HEK293 (cell line): ENCODE data around the gene TDRD3.

Experiments used
- CTCF ChIA-PET: fragments of 350-600 bp; formaldehyde crosslinking; extraction: SDS; loops from one replicate; lab custom pipeline; 2021; ENCODE audit warnings: antibody characterized with exemption; lab: Yijun Ruan, JAX
- POLR2A ChIA-PET: fragments of 300-600 bp; formaldehyde crosslinking; extraction: SDS; loops from one replicate; lab custom pipeline; 2020; ENCODE audit warnings: antibody characterized with exemption, inconsistent platforms; lab: Yijun Ruan, JAX
- H3K27ac ChIP-seq: fragments of 200-500 bp; sonication (Bioruptor generic); 2 replicates; pipeline ENCODE4 v1.5.1; 2014; ENCODE audit warnings: low read depth, low read length, control low read depth, inconsistent platforms; ENCODE audit errors: extremely low read depth
- H3K36me3 ChIP-seq, 2 experiments: fragments of 200-500 bp in 1 of 2; sonication (Bioruptor generic) in 1 of 2; 1 replicate in 1 of 2; 2 replicates in 1 of 2; pipeline ENCODE4 v1.5.1; 2014 to 2017; ENCODE audit warnings: inconsistent platforms in 2 of 2, low read length in 2 of 2; ENCODE audit not compliant: control insufficient read depth in 2 of 2, insufficient read depth in 1 of 2
- H3K4me1 ChIP-seq: fragments of 200-500 bp; sonication (Bioruptor generic); 2 replicates; pipeline ENCODE4 v1.5.1; 2014; ENCODE audit warnings: mild to moderate bottlenecking, low read length, inconsistent platforms; ENCODE audit not compliant: control insufficient read depth, insufficient read depth
- H3K4me3 ChIP-seq: 2 replicates; pipeline ENCODE4 v1.5.1; 2011; ENCODE audit warnings: low read depth, mild to moderate bottlenecking, control low read depth, low read length, moderate library complexity
- H3K9me3 ChIP-seq: fragments of 200-500 bp; sonication (Bioruptor generic); 2 replicates; pipeline ENCODE4 v1.5.1; 2014; ENCODE audit warnings: low read depth, low read length, inconsistent platforms; ENCODE audit not compliant: control insufficient read depth, insufficient read depth
- BCL11B ChIP-seq: fragments of 450-650 bp; formaldehyde crosslinking; IDR thresholded peaks from 2 replicates; pipeline ENCODE4 v1.5.1; 2016; ENCODE audit warnings: low read depth, missing biosample characterization, missing genetic modification characterization
- KLF9 ChIP-seq: fragments of 450-650 bp; formaldehyde crosslinking; IDR thresholded peaks from 2 replicates; pipeline ENCODE4 v1.5.1; 2016; ENCODE audit warnings: missing biosample characterization, missing genetic modification characterization, low read depth
- RBAK ChIP-seq: fragments of 450-650 bp; formaldehyde crosslinking; IDR thresholded peaks from 2 replicates; pipeline ENCODE4 v1.5.1; 2016; ENCODE audit warnings: missing biosample characterization, missing genetic modification characterization
- SP7 ChIP-seq: fragments of 450-650 bp; formaldehyde crosslinking; IDR thresholded peaks from 2 replicates; pipeline ENCODE4 v1.5.1; 2016; ENCODE audit warnings: missing biosample characterization, missing genetic modification characterization
- ZBTB17 ChIP-seq: fragments of 450-650 bp; formaldehyde crosslinking; IDR thresholded peaks from 2 replicates; pipeline ENCODE4 v1.5.1; 2016; ENCODE audit warnings: missing biosample characterization, missing genetic modification characterization
- ZBTB7A ChIP-seq: fragments of 450-650 bp; formaldehyde crosslinking; IDR thresholded peaks from 2 replicates; pipeline ENCODE4 v1.5.1; 2016; ENCODE audit warnings: low read depth, missing biosample characterization, missing genetic modification characterization
- ZFP41 ChIP-seq: fragments of 450-650 bp; formaldehyde crosslinking; IDR thresholded peaks from 2 replicates; pipeline ENCODE4 v1.5.1; 2016; ENCODE audit warnings: missing biosample characterization, missing genetic modification characterization, borderline replicate concordance
- ZNF121 ChIP-seq: fragments of 450-650 bp; formaldehyde crosslinking; IDR thresholded peaks from 2 replicates; pipeline ENCODE4 v1.5.1; 2016; ENCODE audit warnings: missing biosample characterization, missing genetic modification characterization
- ZNF140 ChIP-seq: fragments of 450-650 bp; formaldehyde crosslinking; IDR thresholded peaks from 2 replicates; pipeline ENCODE4 v1.5.1; 2016; ENCODE audit warnings: missing biosample characterization, missing genetic modification characterization
- ZNF146 ChIP-seq: fragments of 450-650 bp; formaldehyde crosslinking; IDR thresholded peaks from 2 replicates; pipeline ENCODE4 v1.5.1; 2016; ENCODE audit warnings: missing biosample characterization, missing genetic modification characterization
- ZNF174 ChIP-seq: fragments of 450-650 bp; formaldehyde crosslinking; IDR thresholded peaks from 2 replicates; pipeline ENCODE4 v1.5.0; 2017; ENCODE audit warnings: missing biosample characterization, mild to moderate bottlenecking, missing genetic modification characterization
- ZNF239 ChIP-seq: fragments of 450-650 bp; formaldehyde crosslinking; IDR thresholded peaks from 2 replicates; pipeline ENCODE4 v1.5.1; 2016; ENCODE audit warnings: missing biosample characterization, missing genetic modification characterization
- ZNF292 ChIP-seq: fragments of 450-650 bp; formaldehyde crosslinking; IDR thresholded peaks from 2 replicates; pipeline ENCODE4 v1.5.1; 2016; ENCODE audit warnings: low read depth, missing biosample characterization, missing genetic modification characterization, borderline replicate concordance
- ZNF366 ChIP-seq: fragments of 450-650 bp; formaldehyde crosslinking; conservative IDR thresholded peaks from 2 replicates; pipeline ENCODE4 v1.5.1; 2016; ENCODE audit warnings: missing biosample characterization, missing genetic modification characterization
- ZNF37A ChIP-seq: fragments of 450-650 bp; IDR thresholded peaks from 2 replicates; pipeline ENCODE4 v1.5.1; 2018; ENCODE audit warnings: missing biosample characterization, missing genetic modification characterization
- ZNF549 ChIP-seq: fragments of 450-650 bp; IDR thresholded peaks from 2 replicates; pipeline ENCODE4 v1.5.1; 2018; ENCODE audit warnings: missing biosample characterization, missing genetic modification characterization, mild to moderate bottlenecking, inconsistent platforms, moderate library complexity
- ZNF626 ChIP-seq: fragments of 450-650 bp; sonication (Bioruptor Pico); formaldehyde crosslinking; IDR thresholded peaks from 2 replicates; pipeline ENCODE4 v1.5.1; 2018; ENCODE audit warnings: missing biosample characterization, missing genetic modification characterization, inconsistent platforms
- ZNF645 ChIP-seq: fragments of 450-650 bp; formaldehyde crosslinking; IDR thresholded peaks from 2 replicates; pipeline ENCODE4; 2016; ENCODE audit warnings: missing biosample characterization, missing genetic modification characterization
- ZNF747 ChIP-seq: fragments of 450-650 bp; formaldehyde crosslinking; IDR thresholded peaks from 2 replicates; pipeline ENCODE4 v1.5.1; 2016; ENCODE audit warnings: missing biosample characterization, missing genetic modification characterization
- TF ChIP-seq, protein P1 (sequence below): fragments of 450-650 bp; formaldehyde crosslinking; IDR thresholded peaks from 2 replicates; pipeline ENCODE4 v1.5.1; 2017; ENCODE audit warnings: missing biosample characterization, missing genetic modification characterization
- TF ChIP-seq, protein P2 (sequence below): fragments of 450-650 bp; formaldehyde crosslinking; IDR thresholded peaks from 2 replicates; pipeline ENCODE4 v1.5.1; 2016; ENCODE audit warnings: missing biosample characterization, missing genetic modification characterization
- TF ChIP-seq, protein P3 (sequence below): fragments of 450-650 bp; formaldehyde crosslinking; IDR thresholded peaks from 2 replicates; pipeline ENCODE4 v1.5.1; 2016; ENCODE audit warnings: missing biosample characterization, missing genetic modification characterization

The TDRD3 gene

GRCh38 chr13:60604058-60604457, 207.0 kb downstream of the TDRD3 start:
- Histone ChIP-seq H3K27ac (no peak overlapping the region), H3K4me3 (no peak overlapping the region), H3K36me3 (no peaks in the 10 kb centered on the region), H3K9me3 (no peaks in the 10 kb centered on the region), H3K4me1 (no peaks in the 10 kb centered on the region)
- POLR2A ChIA-PET: no interaction called here
- CTCF ChIA-PET: interaction anchor here (0.6 kb wide), 1 partner anchor 40 kb away, joined by 3 read pairs; no protein-coding TSS in a partner anchor
- TF ChIP-seq ZNF174 (no peak), ZNF146 (tag by site-specific recombination) (no peak), ZNF140 (no peak), ZBTB7A (tag by site-specific recombination) (no peak), ZNF292 (tag by site-specific recombination) (no peak), ZNF549 (tag by site-specific recombination) (no peak), ZNF747 (tag by site-specific recombination) (no peak), ZBTB17 (tag by site-specific recombination) (no peak)
- TF ChIP-seq, protein P1, sequence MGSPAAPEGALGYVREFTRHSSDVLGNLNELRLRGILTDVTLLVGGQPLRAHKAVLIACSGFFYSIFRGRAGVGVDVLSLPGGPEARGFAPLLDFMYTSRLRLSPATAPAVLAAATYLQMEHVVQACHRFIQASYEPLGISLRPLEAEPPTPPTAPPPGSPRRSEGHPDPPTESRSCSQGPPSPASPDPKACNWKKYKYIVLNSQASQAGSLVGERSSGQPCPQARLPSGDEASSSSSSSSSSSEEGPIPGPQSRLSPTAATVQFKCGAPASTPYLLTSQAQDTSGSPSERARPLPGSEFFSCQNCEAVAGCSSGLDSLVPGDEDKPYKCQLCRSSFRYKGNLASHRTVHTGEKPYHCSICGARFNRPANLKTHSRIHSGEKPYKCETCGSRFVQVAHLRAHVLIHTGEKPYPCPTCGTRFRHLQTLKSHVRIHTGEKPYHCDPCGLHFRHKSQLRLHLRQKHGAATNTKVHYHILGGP (tag by site-specific recombination): no peak
- TF ChIP-seq, protein P2, sequence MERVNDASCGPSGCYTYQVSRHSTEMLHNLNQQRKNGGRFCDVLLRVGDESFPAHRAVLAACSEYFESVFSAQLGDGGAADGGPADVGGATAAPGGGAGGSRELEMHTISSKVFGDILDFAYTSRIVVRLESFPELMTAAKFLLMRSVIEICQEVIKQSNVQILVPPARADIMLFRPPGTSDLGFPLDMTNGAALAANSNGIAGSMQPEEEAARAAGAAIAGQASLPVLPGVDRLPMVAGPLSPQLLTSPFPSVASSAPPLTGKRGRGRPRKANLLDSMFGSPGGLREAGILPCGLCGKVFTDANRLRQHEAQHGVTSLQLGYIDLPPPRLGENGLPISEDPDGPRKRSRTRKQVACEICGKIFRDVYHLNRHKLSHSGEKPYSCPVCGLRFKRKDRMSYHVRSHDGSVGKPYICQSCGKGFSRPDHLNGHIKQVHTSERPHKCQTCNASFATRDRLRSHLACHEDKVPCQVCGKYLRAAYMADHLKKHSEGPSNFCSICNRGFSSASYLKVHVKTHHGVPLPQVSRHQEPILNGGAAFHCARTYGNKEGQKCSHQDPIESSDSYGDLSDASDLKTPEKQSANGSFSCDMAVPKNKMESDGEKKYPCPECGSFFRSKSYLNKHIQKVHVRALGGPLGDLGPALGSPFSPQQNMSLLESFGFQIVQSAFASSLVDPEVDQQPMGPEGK: no peak
- TF ChIP-seq, protein P3, sequence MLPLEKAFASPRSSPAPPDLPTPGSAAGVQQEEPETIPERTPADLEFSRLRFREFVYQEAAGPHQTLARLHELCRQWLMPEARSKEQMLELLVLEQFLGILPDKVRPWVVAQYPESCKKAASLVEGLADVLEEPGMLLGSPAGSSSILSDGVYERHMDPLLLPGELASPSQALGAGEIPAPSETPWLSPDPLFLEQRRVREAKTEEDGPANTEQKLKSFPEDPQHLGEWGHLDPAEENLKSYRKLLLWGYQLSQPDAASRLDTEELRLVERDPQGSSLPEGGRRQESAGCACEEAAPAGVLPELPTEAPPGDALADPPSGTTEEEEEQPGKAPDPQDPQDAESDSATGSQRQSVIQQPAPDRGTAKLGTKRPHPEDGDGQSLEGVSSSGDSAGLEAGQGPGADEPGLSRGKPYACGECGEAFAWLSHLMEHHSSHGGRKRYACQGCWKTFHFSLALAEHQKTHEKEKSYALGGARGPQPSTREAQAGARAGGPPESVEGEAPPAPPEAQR (tag by site-specific recombination): no peak

- POLR2A ChIA-PET: no interaction called here
These were observed 211.9 kb downstream of the TDRD3 start for GRCh38 chr13:60608954-60609353.

DNA sequence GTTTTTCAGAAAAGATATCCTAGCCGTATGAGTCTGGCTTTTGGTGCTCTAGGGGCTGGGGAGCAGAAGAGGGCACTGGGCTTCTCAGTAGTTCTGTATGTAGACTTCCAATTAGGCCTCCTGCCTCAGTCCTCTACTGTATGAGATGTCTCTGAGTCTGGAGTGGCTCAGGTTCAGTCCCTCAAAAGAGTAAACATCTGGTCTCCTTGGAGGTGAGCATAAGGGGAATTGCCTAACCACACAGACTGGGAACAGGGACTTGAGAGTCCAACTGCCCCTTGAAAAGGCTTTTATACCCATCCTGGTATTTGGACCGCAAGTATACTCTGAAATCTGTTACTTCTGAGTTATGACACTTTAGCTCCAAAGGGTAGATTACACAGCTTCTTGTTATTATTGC, 214.5 kb downstream of the TDRD3 start:
- CTCF ChIA-PET: no interaction called here
- Histone ChIP-seq H3K9me3 (no peaks in the 10 kb centered on the region), H3K36me3 (no peaks in the 10 kb centered on the region), H3K27ac (no peak overlapping the region), H3K4me3 (no peak overlapping the region), H3K4me1 (no peaks in the 10 kb centered on the region)
- POLR2A ChIA-PET: no interaction called here
- TF ChIP-seq ZNF239: no peak
- TF ChIP-seq ZFP41 (tag by site-specific recombination): no peak
- no peak for TF ChIP-seq BCL11B (tag by site-specific recombination)
- TF ChIP-seq, protein P1 (tag by site-specific recombination): no peak
- no peak for TF ChIP-seq KLF9 (tag by site-specific recombination)
- no peak for TF ChIP-seq ZNF121 (tag by site-specific recombination)
- no peak for TF ChIP-seq ZNF626 (tag by site-specific recombination)
- no peak for TF ChIP-seq ZNF37A (tag by site-specific recombination)
- no peak for TF ChIP-seq RBAK (tag by site-specific recombination)

More at GRCh38 chr13:60608954-60609353, 211.9 kb downstream of the TDRD3 start:
- Histone ChIP-seq H3K4me3 (no peak overlapping the region), H3K9me3 (no peaks in the 10 kb centered on the region), H3K36me3 (no peaks in the 10 kb centered on the region), H3K27ac (no peak overlapping the region), H3K4me1 (no peaks in the 10 kb centered on the region)
- CTCF ChIA-PET: no interaction called here
- TF ChIP-seq ZNF645 (tag by site-specific recombination) (no peak), ZNF146 (tag by site-specific recombination) (no peak), SP7 (no peak), ZNF239 (no peak), ZNF626 (tag by site-specific recombination) (no peak), ZNF366 (no peak)
- TF ChIP-seq, all 188 proteins: peak for 0
